Vagina (tissue), 2 donors: ENCODE results near the gene ADD3. TPM values are rescaled to one million over a fixed set of nuclear protein-coding genes. Genes with fewer than 3 reads are reported as not detected.
"Not testable (repeated sequence)": the region's sequence is repeated elsewhere in the genome, so short reads cannot be mapped to it uniquely, and the experiment has no call there.

Source experiments
- DNase-seq, 2 donors: peaks; one replicate each; pipeline ENCODE4 v3.0.0-alpha.2; 2017; ENCODE audit errors: extremely low spot score in 2 of 2
- H3K27ac ChIP-seq: fragments of 200-600 bp; sonication (generic); one replicate; pipeline ENCODE4 v1.5.1; 2019
- H3K27me3 ChIP-seq: fragments of 200-600 bp; sonication (generic); one replicate; pipeline ENCODE4 v1.5.1; 2019
- H3K36me3 ChIP-seq, 2 donors: fragments of 200-600 bp; sonication (generic); one replicate each; pipeline ENCODE4 v1.5.1; 2017 to 2019
- H3K4me1 ChIP-seq: fragments of 200-600 bp; sonication (generic); one replicate; pipeline ENCODE4 v1.5.1; 2019
- H3K4me3 ChIP-seq, 2 donors: fragments of 200-600 bp; sonication (generic); 1 replicate in 1 of 2; 2 replicates in 1 of 2; pipeline ENCODE4 v1.5.1; 2016 to 2019
- H3K9me3 ChIP-seq: fragments of 200-600 bp; sonication (generic); one replicate; pipeline ENCODE4 v1.5.1; 2019
- POLR2A ChIP-seq, 2 donors: fragments of 450-650 bp; IDR thresholded peaks; one replicate each; pipeline ENCODE4 v1.6.1; 2017; ENCODE audit warnings: antibody characterized with exemption in 2 of 2, mild to moderate bottlenecking in 2 of 2, moderate library complexity in 2 of 2
- POLR2AphosphoS5 ChIP-seq, 2 donors: sonication (generic); formaldehyde crosslinking; IDR thresholded peaks; one replicate each; pipeline ENCODE4 v1.9.0; 2017; ENCODE audit warnings: antibody characterized with exemption in 2 of 2, mild to moderate bottlenecking in 2 of 2, low read depth in 1 of 2; ENCODE audit not compliant: insufficient read depth in 1 of 2
- intact Hi-C: fragments of 100-400 bp; cut with DNase I; formaldehyde crosslinking; loops from one replicate; pipeline ENCODE4 v1.15.1; 2023
- total RNA-seq: library from RNA; depleted of rRNA; stranded (reverse); fragments of >200 nt; gene quantifications from one replicate; pipeline ENCODE4 v1.2.3, GENCODE V29; 2016
- TF ChIP-seq, protein P1 (sequence below), 3 experiments: fragments of 450-650 bp in 2 of 3; fragments of 200-600 bp in 1 of 3; sonication (generic) in 1 of 3; IDR thresholded peaks; one replicate each; pipeline ENCODE4 v1.5.1; 2017 to 2019; ENCODE audit warnings: antibody characterized with exemption in 3 of 3, mild to moderate bottlenecking in 2 of 3, moderate library complexity in 2 of 3

The ADD3 gene
- total RNA-seq, 1 donor from 2014 or later: 114 TPM

DNA sequence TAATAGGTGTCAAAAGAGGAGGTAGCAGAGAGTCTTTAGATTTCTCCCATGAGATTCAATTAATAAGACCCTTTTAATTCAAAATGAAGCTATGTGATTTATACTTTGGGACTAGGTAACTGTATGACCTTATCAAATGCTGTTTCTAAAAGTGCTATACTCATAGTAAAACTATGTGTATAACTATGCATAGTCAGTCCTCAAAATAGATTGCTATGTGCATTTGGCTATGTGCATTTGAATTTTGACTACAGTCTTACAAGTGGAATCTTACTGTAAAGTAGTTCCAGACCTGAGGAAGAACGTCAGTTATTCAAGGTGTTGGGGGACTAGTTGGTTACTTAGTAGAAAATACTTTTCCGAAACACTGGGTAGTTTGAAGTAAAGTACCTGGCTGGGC is 36.9 kb downstream of the ADD3 start:
- H3K4me3 ChIP-seq: no peak overlapping the region
- DNase-seq: no peak
- H3K36me3 ChIP-seq: no peaks in the 10 kb centered on the region
- no peak overlapping the region for H3K27ac ChIP-seq
- H3K27me3 ChIP-seq: no peaks in the 10 kb centered on the region
- no peaks in the 10 kb centered on the region for H3K9me3 ChIP-seq
- TF ChIP-seq POLR2A (IDR thresholded peaks at IDR 0.05): no peak
- no peak for TF ChIP-seq POLR2AphosphoS5 (IDR thresholded peaks at IDR 0.05; ENCODE audit: insufficient read depth in 1 of 2, low read depth in 1 of 2)
- TF ChIP-seq, protein P1, sequence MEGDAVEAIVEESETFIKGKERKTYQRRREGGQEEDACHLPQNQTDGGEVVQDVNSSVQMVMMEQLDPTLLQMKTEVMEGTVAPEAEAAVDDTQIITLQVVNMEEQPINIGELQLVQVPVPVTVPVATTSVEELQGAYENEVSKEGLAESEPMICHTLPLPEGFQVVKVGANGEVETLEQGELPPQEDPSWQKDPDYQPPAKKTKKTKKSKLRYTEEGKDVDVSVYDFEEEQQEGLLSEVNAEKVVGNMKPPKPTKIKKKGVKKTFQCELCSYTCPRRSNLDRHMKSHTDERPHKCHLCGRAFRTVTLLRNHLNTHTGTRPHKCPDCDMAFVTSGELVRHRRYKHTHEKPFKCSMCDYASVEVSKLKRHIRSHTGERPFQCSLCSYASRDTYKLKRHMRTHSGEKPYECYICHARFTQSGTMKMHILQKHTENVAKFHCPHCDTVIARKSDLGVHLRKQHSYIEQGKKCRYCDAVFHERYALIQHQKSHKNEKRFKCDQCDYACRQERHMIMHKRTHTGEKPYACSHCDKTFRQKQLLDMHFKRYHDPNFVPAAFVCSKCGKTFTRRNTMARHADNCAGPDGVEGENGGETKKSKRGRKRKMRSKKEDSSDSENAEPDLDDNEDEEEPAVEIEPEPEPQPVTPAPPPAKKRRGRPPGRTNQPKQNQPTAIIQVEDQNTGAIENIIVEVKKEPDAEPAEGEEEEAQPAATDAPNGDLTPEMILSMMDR (IDR thresholded peaks at IDR 0.05): no peak
- H3K4me1 ChIP-seq: peaks cover 23% of the 10 kb centered on the region
- intact Hi-C loops: no loop called here

DNA sequence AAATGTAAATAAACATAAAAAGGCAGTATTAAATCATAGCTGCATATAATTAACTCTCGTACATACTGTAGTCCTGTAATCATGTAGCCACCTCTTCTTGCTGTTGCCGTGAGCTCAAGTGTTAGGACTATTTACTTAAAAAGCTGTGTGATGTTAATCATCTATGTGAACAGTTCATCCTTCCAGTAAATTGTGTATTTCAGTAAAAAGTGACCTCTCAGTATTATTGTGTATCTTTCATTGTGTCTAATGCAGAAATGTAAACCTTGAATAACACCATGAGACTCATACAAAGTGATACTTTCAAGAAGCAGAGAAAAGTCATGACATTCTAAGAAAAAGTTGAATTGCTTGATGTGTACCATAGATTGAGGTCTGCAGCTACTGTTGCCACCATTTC is 38.0 kb downstream of the ADD3 start:
- no peaks in the 10 kb centered on the region for H3K9me3 ChIP-seq
- TF ChIP-seq POLR2AphosphoS5 (IDR thresholded peaks at IDR 0.05; ENCODE audit: insufficient read depth in 1 of 2, low read depth in 1 of 2) (no peak), POLR2A (IDR thresholded peaks at IDR 0.05) (no peak)
- TF ChIP-seq, protein P1 (IDR thresholded peaks at IDR 0.05): no peak
- intact Hi-C loops: no loop called here

DNA sequence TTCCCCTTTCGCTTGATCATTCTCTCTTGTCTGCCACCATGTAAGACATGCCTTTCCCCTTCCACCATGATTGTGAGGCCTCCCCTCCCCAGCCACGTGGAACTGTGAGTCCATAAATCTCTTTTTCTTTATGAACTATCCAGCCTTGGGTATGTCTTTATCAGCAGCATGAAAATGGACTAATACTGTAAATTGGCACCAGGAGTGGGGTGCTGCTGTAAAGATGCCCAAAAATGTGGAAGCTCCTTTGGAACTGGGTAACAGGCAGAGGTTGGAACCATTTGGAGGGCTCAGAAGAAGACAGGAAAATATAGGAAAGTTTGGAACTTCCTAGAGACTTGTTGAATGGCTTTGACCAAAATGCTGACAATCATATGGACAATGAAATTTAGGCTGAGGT is 40.4 kb downstream of the ADD3 start:
- H3K27ac ChIP-seq, intact Hi-C loops, DNase-seq: not testable (repeated sequence)

More for the DNA sequence above, 38.0 kb downstream of the ADD3 start:
- peaks cover 12% of the 10 kb centered on the region for H3K4me1 ChIP-seq
- no peaks in the 10 kb centered on the region for H3K27me3 ChIP-seq
- H3K36me3 ChIP-seq: no peaks in the 10 kb centered on the region
- no peak overlapping the region for H3K27ac ChIP-seq
- no peak for DNase-seq
- H3K4me3 ChIP-seq: no peak overlapping the region

DNA sequence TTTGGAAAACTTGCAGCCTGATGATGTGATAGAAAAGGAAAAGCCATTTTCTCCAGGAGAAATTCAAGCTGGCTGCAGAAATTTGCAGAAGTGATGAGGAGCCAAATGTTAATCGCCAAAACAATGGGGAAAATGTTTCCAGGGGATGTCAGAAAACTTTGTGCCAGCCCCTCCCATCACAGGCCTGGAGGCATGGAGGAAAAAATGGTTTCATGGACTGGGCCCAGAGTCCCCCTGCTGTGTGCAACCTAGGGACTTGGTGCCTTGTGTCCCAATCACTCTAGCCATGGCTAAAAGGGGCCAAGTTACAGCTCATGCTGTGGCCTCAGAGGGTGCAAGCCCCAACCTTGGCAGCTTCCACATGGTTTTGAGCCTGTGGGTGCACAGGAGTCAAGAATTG is 41.0 kb downstream of the ADD3 start:
- Histone ChIP-seq H3K27ac (no peak overlapping the region), H3K36me3 (no peaks in the 10 kb centered on the region), H3K9me3 (no peaks in the 10 kb centered on the region), H3K27me3 (no peaks in the 10 kb centered on the region), H3K4me3 (no peak overlapping the region), H3K4me1 (peaks cover 7% of the 10 kb centered on the region)
- DNase-seq: no peak
- intact Hi-C loops: no loop called here
- TF ChIP-seq, protein P1 (IDR thresholded peaks at IDR 0.05): no peak
- TF ChIP-seq POLR2AphosphoS5 (IDR thresholded peaks at IDR 0.05; ENCODE audit: insufficient read depth in 1 of 2, low read depth in 1 of 2) (no peak), POLR2A (IDR thresholded peaks at IDR 0.05) (no peak)

More for the DNA sequence above, 40.4 kb downstream of the ADD3 start:
- not testable (repeated sequence) for H3K4me1 ChIP-seq, H3K27me3 ChIP-seq, H3K36me3 ChIP-seq, H3K9me3 ChIP-seq, H3K4me3 ChIP-seq

DNA sequence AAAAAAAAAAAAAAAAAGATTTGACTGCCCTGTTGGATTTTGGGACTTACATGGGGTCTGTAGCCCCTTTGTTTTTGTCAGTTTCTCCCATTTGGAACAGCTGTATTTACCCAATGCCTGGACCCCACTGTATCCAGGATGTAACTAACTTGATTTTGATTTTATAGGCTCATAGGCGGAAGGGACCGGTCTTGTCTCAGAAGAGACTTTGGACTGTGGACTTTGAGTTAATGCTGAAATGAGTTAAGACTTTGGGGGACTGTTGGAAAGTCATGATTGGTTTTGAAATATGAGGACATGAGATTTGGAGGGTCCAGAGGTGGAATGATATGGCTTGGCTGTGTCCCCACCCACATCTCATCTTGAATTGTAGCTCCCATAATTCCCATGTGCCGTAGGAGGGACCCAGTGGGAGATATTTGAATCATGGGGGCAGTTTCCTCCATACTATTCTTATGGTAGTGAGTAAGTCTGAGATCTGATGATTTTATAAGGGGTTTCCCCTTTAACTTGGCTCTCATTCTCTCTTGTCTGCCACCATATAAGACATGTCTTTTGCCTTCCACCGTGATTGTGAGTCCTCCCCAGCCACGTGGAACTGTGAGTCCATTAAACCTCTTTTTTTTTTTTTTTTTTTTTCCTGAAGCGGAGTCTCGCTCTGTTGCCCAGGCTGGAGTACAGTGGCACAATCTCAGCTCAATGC is 42.3 kb downstream of the ADD3 start:
- intact Hi-C loops, H3K36me3 ChIP-seq, H3K4me1 ChIP-seq, DNase-seq, H3K27ac ChIP-seq, H3K9me3 ChIP-seq, H3K4me3 ChIP-seq, H3K27me3 ChIP-seq: not testable (repeated sequence)

DNA sequence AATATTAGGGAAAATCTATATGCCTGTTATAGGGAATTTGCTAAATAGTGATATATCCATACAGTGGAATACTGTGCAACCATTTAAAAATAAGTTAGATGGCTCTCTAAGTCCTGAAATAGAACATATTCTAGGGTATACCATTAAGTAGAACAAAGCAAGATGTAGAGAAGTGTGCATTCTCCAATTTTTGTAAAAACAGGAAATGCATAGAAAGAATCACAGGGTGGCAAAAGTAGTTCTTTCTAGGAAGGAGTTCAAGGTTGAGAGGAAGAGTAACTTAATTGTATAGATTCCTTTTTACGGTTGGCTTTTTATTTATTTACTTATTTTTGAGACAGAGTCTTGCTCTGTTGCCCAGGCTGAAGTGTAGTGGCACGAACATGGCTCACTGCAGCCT is 43.7 kb downstream of the ADD3 start:
- H3K4me3 ChIP-seq: no peak overlapping the region
- H3K36me3 ChIP-seq: no peaks in the 10 kb centered on the region
- H3K9me3 ChIP-seq: no peaks in the 10 kb centered on the region
- no peak for DNase-seq
- H3K4me1 ChIP-seq: peaks cover 11% of the 10 kb centered on the region
- no peak overlapping the region for H3K27ac ChIP-seq
- intact Hi-C loops: no loop called here
- TF ChIP-seq, protein P1 (IDR thresholded peaks at IDR 0.05): no peak
- no peak for TF ChIP-seq POLR2A (IDR thresholded peaks at IDR 0.05)
- no peak for TF ChIP-seq POLR2AphosphoS5 (IDR thresholded peaks at IDR 0.05; ENCODE audit: insufficient read depth in 1 of 2, low read depth in 1 of 2)
- H3K27me3 ChIP-seq: no peaks in the 10 kb centered on the region
